CD4-positive, alpha-beta T cell treated with Interleukin-21 for 1 hour (primary cell): Measurements from ENCODE around the gene INPP5E.

ENCODE experiments used
- DNase-seq: peaks from one replicate; pipeline ENCODE4 v3.0.0-alpha.2; 2020

The INPP5E gene

GRCh38 chr9:136402067-136402466 lies 37.6 kb downstream of the INPP5E start:
- no peak for DNase-seq

- DNase-seq = no peak
Observed at GRCh38 chr9:136401173-136401922, 38.3 kb downstream of the INPP5E start.

- peak; percentile 88 for DNase-seq
Observed at GRCh38 chr9:136400038-136400834, 39.4 kb downstream of the INPP5E start, which contains the start of gene SNAPC4. Gene SNAPC4 (minus strand): TSS chr9:136400170. CDS start chr9:136398428, 1,742 bp downstream.

- DNase-seq = peak; percentile 54
Observed at GRCh38 chr9:136399176-136400037, 40.2 kb downstream of the INPP5E start.

- DNase-seq = no peak
Observed at GRCh38 chr9:136398286-136398685, 41.4 kb downstream of the INPP5E start.

- no peak for DNase-seq
Observed at GRCh38 chr9:136397643-136398042, 42.0 kb downstream of the INPP5E start.

- DNase-seq = no peak
Observed at GRCh38 chr9:136396219-136396515, 43.5 kb downstream of the INPP5E start.

- DNase-seq = no peak
Observed at GRCh38 chr9:136395345-136396218, 44.1 kb downstream of the INPP5E start.

- no peak for DNase-seq
Observed at GRCh38 chr9:136395020-136395340, 44.7 kb downstream of the INPP5E start.

- no peak for DNase-seq
Observed at GRCh38 chr9:136394312-136395019, 45.2 kb downstream of the INPP5E start.

- DNase-seq = no peak
Observed at GRCh38 chr9:136393531-136393930, 46.1 kb downstream of the INPP5E start.

GRCh38 chr9:136392538-136393449 lies 46.9 kb downstream of the INPP5E start:
- no peak for DNase-seq

- DNase-seq = no peak
Observed at GRCh38 chr9:136391737-136392537, 47.7 kb downstream of the INPP5E start.

GRCh38 chr9:136389396-136389795 lies 50.2 kb downstream of the INPP5E start:
- no peak for DNase-seq

- DNase-seq = no peak
Observed at GRCh38 chr9:136387217-136387616, 52.4 kb downstream of the INPP5E start.

GRCh38 chr9:136386018-136386417 lies 53.6 kb downstream of the INPP5E start:
- no peak for DNase-seq

- peak; percentile 48 for DNase-seq
Observed at GRCh38 chr9:136385015-136385414, 54.6 kb downstream of the INPP5E start.

- no peak for DNase-seq
Observed at GRCh38 chr9:136383436-136383835, 56.2 kb downstream of the INPP5E start.

GRCh38 chr9:136381966-136382513 lies 57.6 kb downstream of the INPP5E start:
- no peak for DNase-seq
